Motor neuron (in vitro differentiated cells): Measurements from ENCODE around the gene CNNM3. TPM values are rescaled to one million over a fixed set of nuclear protein-coding genes. Genes with fewer than 3 reads are reported as not detected.

Experiments
- ATAC-seq, 8 experiments: fragments of 200-7000 bp; cut with Tn5 transposase; replicated peaks in 6 of 8; 2 replicates each; pipeline ENCODE4 v1.8.0; 2021; ENCODE audit warnings: mild to moderate bottlenecking in 8 of 8, moderate library complexity in 8 of 8
- H3K27ac ChIP-seq, 2 donors: fragments of 250-450 bp; sonication (Bioruptor Pico); 2 replicates each; pipeline ENCODE4 v1.9.0; 2021; ENCODE audit warnings: antibody characterized with exemption in 2 of 2, mild to moderate bottlenecking in 2 of 2, moderate library complexity in 1 of 2
- H3K4me1 ChIP-seq, 2 donors: fragments of 250-450 bp; sonication (Bioruptor Pico); replicated peaks in 1 of 2; 2 replicates each; pipeline ENCODE4 v1.6.1; 2021; ENCODE audit warnings: antibody characterized with exemption in 2 of 2, mild to moderate bottlenecking in 2 of 2, moderate library complexity in 1 of 2
- H3K4me3 ChIP-seq, 5 donors: fragments of 250-450 bp; sonication (Bioruptor Pico); 2 replicates each; pipeline ENCODE4 v1.9.0; 2021; ENCODE audit warnings: antibody characterized with exemption in 5 of 5, mild to moderate bottlenecking in 5 of 5, moderate library complexity in 4 of 5
- WGBS, 10 experiments: fragments of 450-650 bp; shearing (Covaris generic); methylation state at CpG; one replicate each; pipeline ENCODE4 v1.0.0; 2022; 5-methylcytosine and 5-hydroxymethylcytosine counted together
- in situ Hi-C, 9 experiments: fragments of 400-800 bp; cut with MboI; loops; one replicate each; pipeline ENCODE4 v1.15.0; 2021; ENCODE audit warnings: low sequenced_read_pairs in 9 of 9, low pct_unique_long_range_greater_than_20kb in 2 of 9; ENCODE audit not compliant: unreplicated experiment in 9 of 9
- total RNA-seq, 8 experiments: library from RNA; unstranded; fragments of 300-600 nt; gene quantifications; 2 replicates each; pipeline versions ENCODE4 v1.2.3 to v1.2.4, GENCODE V29; 2022

Gene CNNM3
- total RNA-seq, 8 experiments from 2014 or later = 6.0 to 19.6 (median 9.3) TPM

- in situ Hi-C loops = no loop called here
- H3K4me3 ChIP-seq = no peak overlapping the region
- H3K4me1 ChIP-seq = peaks cover 13 to 14% of the 10 kb centered on the region in 2 donors
- no peak overlapping the region for H3K27ac ChIP-seq
- ATAC-seq = no peak
- 87 to 100% (median 99%) methylated on average over 1 to 7 of the region's 14 CpGs; no CpG with 5 or more reads in 6 of the 10 experiments for WGBS, 10 experiments
Measured at GRCh38 chr2:96828436-96828835, 12.4 kb downstream of the CNNM3 start.

- in situ Hi-C loops = no loop called here
- peaks cover 13 to 15% of the 10 kb centered on the region in 2 donors for H3K4me1 ChIP-seq
- H3K27ac ChIP-seq = no peak overlapping the region
- no peak overlapping the region for H3K4me3 ChIP-seq
- WGBS, 10 experiments = 97 to 100% (median 100%) methylated on average over 2 to 8 of the region's 13 CpGs; no CpG with 5 or more reads in 5 of the 10 experiments
- no peak for ATAC-seq
Measured at GRCh38 chr2:96828874-96829273, 12.8 kb downstream of the CNNM3 start.

GRCh38 chr2:96830044-96830562 lies 14.0 kb downstream of the CNNM3 start:
- Histone ChIP-seq H3K4me3 (no peak overlapping the region), H3K27ac (no peak overlapping the region), H3K4me1 (peaks cover 13 to 15% of the 10 kb centered on the region in 2 donors)
- ATAC-seq = no peak
- in situ Hi-C loops = no loop called here
- WGBS, 10 experiments = 69 to 86% (median 76%) methylated on average over 1 to 4 of the region's 5 CpGs; no CpG with 5 or more reads in 6 of the 10 experiments

GRCh38 chr2:96831679-96832078 lies 15.6 kb downstream of the CNNM3 start:
- H3K4me1 ChIP-seq = peaks cover 13 to 15% of the 10 kb centered on the region in 2 donors
- ATAC-seq = peak in 3 of 8 experiments; percentile 20 to 65 (median 21)
- H3K4me3 ChIP-seq = no peak overlapping the region
- H3K27ac ChIP-seq = no peak overlapping the region
- WGBS, 10 experiments = 0 to 100% (median 86%) methylated on average over 1 to 4 of the region's 10 CpGs; no CpG with 5 or more reads in 3 of the 10 experiments
- in situ Hi-C loops = no loop called here

- 40 to 86% (median 60%) methylated on average over 1 to 6 of the region's 11 CpGs; no CpG with 5 or more reads in 7 of the 10 experiments for WGBS, 10 experiments
- in situ Hi-C loops = no loop called here
- Histone ChIP-seq H3K4me1 (peaks cover 13 to 15% of the 10 kb centered on the region in 2 donors), H3K4me3 (no peak overlapping the region), H3K27ac (peak overlapping the region; percentile 37 to 66)
- peak in 2 of 8 experiments; percentile 51 to 61 for ATAC-seq
Measured at GRCh38 chr2:96832408-96832753, 16.3 kb downstream of the CNNM3 start.

- no peak overlapping the region for H3K4me3 ChIP-seq
- H3K4me1 ChIP-seq = peaks cover 13 to 15% of the 10 kb centered on the region in 2 donors
- 13 to 60% (median 24%) methylated on average over 2 to 9 of the region's 18 CpGs; no CpG with 5 or more reads in 3 of the 10 experiments for WGBS, 10 experiments
- peak; percentile 75 to 97 (median 87) for ATAC-seq
- in situ Hi-C loops = no loop called here
- H3K27ac ChIP-seq = peak overlapping the region; percentile 37 to 66
Measured at GRCh38 chr2:96832754-96833507, 16.9 kb downstream of the CNNM3 start.

- Histone ChIP-seq H3K27ac (no peak overlapping the region), H3K4me1 (peaks cover 13 to 15% of the 10 kb centered on the region in 2 donors), H3K4me3 (no peak overlapping the region)
- no peak for ATAC-seq
- in situ Hi-C loops = no loop called here
- 83 to 100% (median 100%) methylated on average over 1 to 3 of the region's 4 CpGs; no CpG with 5 or more reads in 6 of the 10 experiments for WGBS, 10 experiments
Measured at GRCh38 chr2:96835830-96836229, 19.8 kb downstream of the CNNM3 start.

GRCh38 chr2:96837575-96837974 lies 21.5 kb downstream of the CNNM3 start:
- Histone ChIP-seq H3K27ac (no peak overlapping the region), H3K4me1 (peaks cover 3 to 10% of the 10 kb centered on the region in 2 donors), H3K4me3 (no peak overlapping the region)
- ATAC-seq = no peak
- in situ Hi-C loops = no loop called here
- 80 to 100% (median 87%) methylated on average over 2 to 9 of the region's 9 CpGs; no CpG with 5 or more reads in 3 of the 10 experiments for WGBS, 10 experiments

GRCh38 chr2:96838345-96839292 lies 22.6 kb downstream of the CNNM3 start:
- in situ Hi-C loops = no loop called here
- 93 to 100% (median 98%) methylated on average over 1 to 7 of the region's 23 CpGs; no CpG with 5 or more reads in 4 of the 10 experiments for WGBS, 10 experiments

GRCh38 chr2:96839293-96839874 lies 23.3 kb downstream of the CNNM3 start:
- peak in 6 of 8 experiments; percentile 14 to 26 (median 22) for ATAC-seq
- no peaks in the 10 kb centered on the region for H3K4me1 ChIP-seq
- H3K4me3 ChIP-seq = no peak overlapping the region
- 52% methylated on average over 5 of the region's 42 CpGs; no CpG with 5 or more reads in 9 of the 10 experiments for WGBS, 10 experiments
- in situ Hi-C loops = no loop called here
- no peak overlapping the region for H3K27ac ChIP-seq

More at GRCh38 chr2:96838345-96839292, 22.6 kb downstream of the CNNM3 start:
- Histone ChIP-seq H3K4me1 (no peaks in the 10 kb centered on the region), H3K27ac (no peak overlapping the region), H3K4me3 (no peak overlapping the region)
- ATAC-seq = peak in 3 of 8 experiments; percentile 7 to 14 (median 14)

GRCh38 chr2:96839875-96840850 lies 24.1 kb downstream of the CNNM3 start:
- 60 to 100% (median 98%) methylated on average over 1 to 7 of the region's 37 CpGs; no CpG with 5 or more reads in 4 of the 10 experiments for WGBS, 10 experiments
- no peaks in the 10 kb centered on the region for H3K4me1 ChIP-seq
- in situ Hi-C loops = no loop called here
- peak in 4 of 8 experiments; percentile 11 to 20 (median 14) for ATAC-seq
- no peak overlapping the region for H3K27ac ChIP-seq
- H3K4me3 ChIP-seq = no peak overlapping the region
